ENCODE results near the gene SPINK6. TPM values are rescaled to one million over a fixed set of nuclear protein-coding genes. Genes with fewer than 3 reads are reported as not detected.

SPINK6 gene
- total RNA-seq, 4 donors from 2014 or later, result not detected

DNA sequence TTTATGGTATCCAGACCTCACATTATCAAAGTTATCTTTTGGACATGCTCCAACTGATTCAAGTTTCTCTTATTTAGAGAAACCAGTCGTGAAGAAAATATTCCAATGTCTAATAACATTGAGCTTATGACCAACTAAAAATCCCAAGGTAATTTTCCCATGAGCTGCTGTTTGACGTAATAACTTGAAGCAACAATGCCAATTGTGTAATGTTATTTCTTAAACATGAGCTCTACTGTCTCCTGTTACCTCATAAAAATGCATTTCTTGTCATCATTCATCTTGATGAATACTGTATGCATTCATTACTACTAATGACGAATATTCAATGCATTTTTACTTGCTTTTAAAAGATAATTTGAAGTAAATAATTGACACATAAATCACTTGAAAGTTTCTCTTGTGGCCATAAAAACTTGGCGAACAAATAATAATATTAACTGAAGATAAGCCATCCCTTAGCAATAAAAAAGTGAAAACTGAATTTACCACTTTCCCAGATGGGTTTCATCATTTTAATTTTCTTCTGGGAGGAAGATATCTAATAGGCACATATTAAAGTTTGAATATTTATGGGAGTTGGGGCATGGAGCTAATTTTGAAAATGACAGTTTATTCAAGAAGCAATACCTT, 35.1 kb downstream of the SPINK6 start:
- H3K27ac ChIP-seq, result no peak overlapping the region
- H3K4me1 ChIP-seq, result no peaks in the 10 kb centered on the region
- H3K36me3 ChIP-seq, result no peaks in the 10 kb centered on the region
- intact Hi-C loops (cut with DNase I; ENCODE audit: low total_unique reads) (no loop called here), in situ Hi-C loops (cut with MboI; ENCODE audit: low sequenced_read_pairs in 4 of 4) (no loop called here)
- no peak for ATAC-seq
- DNase-seq, result no peak
- no peaks in the 10 kb centered on the region for H3K27me3 ChIP-seq
- TF ChIP-seq, protein P1, sequence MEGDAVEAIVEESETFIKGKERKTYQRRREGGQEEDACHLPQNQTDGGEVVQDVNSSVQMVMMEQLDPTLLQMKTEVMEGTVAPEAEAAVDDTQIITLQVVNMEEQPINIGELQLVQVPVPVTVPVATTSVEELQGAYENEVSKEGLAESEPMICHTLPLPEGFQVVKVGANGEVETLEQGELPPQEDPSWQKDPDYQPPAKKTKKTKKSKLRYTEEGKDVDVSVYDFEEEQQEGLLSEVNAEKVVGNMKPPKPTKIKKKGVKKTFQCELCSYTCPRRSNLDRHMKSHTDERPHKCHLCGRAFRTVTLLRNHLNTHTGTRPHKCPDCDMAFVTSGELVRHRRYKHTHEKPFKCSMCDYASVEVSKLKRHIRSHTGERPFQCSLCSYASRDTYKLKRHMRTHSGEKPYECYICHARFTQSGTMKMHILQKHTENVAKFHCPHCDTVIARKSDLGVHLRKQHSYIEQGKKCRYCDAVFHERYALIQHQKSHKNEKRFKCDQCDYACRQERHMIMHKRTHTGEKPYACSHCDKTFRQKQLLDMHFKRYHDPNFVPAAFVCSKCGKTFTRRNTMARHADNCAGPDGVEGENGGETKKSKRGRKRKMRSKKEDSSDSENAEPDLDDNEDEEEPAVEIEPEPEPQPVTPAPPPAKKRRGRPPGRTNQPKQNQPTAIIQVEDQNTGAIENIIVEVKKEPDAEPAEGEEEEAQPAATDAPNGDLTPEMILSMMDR (IDR thresholded peaks at IDR 0.05 in 4 of 5, conservative IDR thresholded peaks at IDR 0.05 in 1 of 5), result no peak
- no peak for TF ChIP-seq POLR2A (IDR thresholded peaks at IDR 0.05)
- H3K9me3 ChIP-seq, result no peaks in the 10 kb centered on the region
- no peak overlapping the region for H3K4me3 ChIP-seq

- TF ChIP-seq POLR2A (IDR thresholded peaks at IDR 0.05), result no peak
- TF ChIP-seq, protein P1 (IDR thresholded peaks at IDR 0.05 in 4 of 5, conservative IDR thresholded peaks at IDR 0.05 in 1 of 5), result no peak
- DNase-seq (no peak), ATAC-seq (no peak)
- H3K9me3 ChIP-seq, result no peaks in the 10 kb centered on the region
- no peak within 1 kb of the TSS for H3K27ac ChIP-seq
- no peak within 1 kb of the TSS for H3K4me3 ChIP-seq
- H3K36me3 ChIP-seq, result no peaks in the 10 kb centered on the region
- intact Hi-C loops (cut with DNase I; ENCODE audit: low total_unique reads) (no loop called here), in situ Hi-C loops (cut with MboI; ENCODE audit: low sequenced_read_pairs in 4 of 4) (no loop called here)
- H3K4me1 ChIP-seq, result no peaks in the 10 kb centered on the region
- H3K27me3 ChIP-seq, result no peaks in the 10 kb centered on the region
Measured at GRCh38 chr5:148238418-148238794, 35.6 kb downstream of the SPINK6 start, which contains the start of gene MARCOL. Gene MARCOL, plus strand, starts transcription at chr5:148238525. Its CDS starts 73 bp downstream, at chr5:148238598.

DNA sequence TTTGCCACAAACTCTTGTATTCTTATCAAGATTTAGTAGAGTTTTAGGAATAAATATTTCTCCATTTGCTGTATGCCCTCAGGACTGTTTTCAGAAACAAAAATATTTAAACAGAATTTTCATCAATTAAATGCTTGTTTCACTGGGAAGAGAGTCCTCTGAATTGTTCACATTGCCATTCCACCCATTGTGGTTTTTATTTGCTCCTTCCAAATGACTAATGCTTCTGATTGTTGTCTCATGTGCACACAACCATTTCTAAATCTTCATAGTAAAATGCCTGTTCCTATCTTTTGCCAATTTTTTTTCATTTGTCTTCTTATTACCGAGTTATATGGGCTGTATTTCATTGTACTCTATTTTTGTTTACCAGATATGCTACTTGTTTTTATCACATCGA, 46.1 kb downstream of the SPINK6 start:
- ATAC-seq (no peak), DNase-seq (no peak)
- in situ Hi-C loops (cut with MboI; ENCODE audit: low sequenced_read_pairs in 4 of 4) (no loop called here), intact Hi-C loops (cut with DNase I; ENCODE audit: low total_unique reads) (no loop called here)
- H3K4me3 ChIP-seq, result no peak overlapping the region
- no peaks in the 10 kb centered on the region for H3K36me3 ChIP-seq
- H3K9me3 ChIP-seq, result no peaks in the 10 kb centered on the region
- H3K4me1 ChIP-seq, result no peaks in the 10 kb centered on the region
- no peak overlapping the region for H3K27ac ChIP-seq
- no peaks in the 10 kb centered on the region for H3K27me3 ChIP-seq
- TF ChIP-seq, protein P1 (IDR thresholded peaks at IDR 0.05 in 4 of 5, conservative IDR thresholded peaks at IDR 0.05 in 1 of 5), result no peak
- TF ChIP-seq POLR2A (IDR thresholded peaks at IDR 0.05), result no peak

- no peak for DNase-seq
- Histone ChIP-seq H3K4me1 (no peaks in the 10 kb centered on the region), H3K27ac (no peak overlapping the region), H3K4me3 (no peak overlapping the region), H3K27me3 (no peaks in the 10 kb centered on the region), H3K36me3 (no peaks in the 10 kb centered on the region), H3K9me3 (peaks cover 0 to 6% (median 6%) of the 10 kb centered on the region in 3 donors)
- no peak for TF ChIP-seq POLR2A (IDR thresholded peaks at IDR 0.05)
- TF ChIP-seq, protein P1 (IDR thresholded peaks at IDR 0.05 in 4 of 5, conservative IDR thresholded peaks at IDR 0.05 in 1 of 5), result no peak
- in situ Hi-C loops (cut with MboI; ENCODE audit: low sequenced_read_pairs in 4 of 4), result no loop called here
- no peak for ATAC-seq
- intact Hi-C loops (cut with DNase I; ENCODE audit: low total_unique reads), result no loop called here
Measured at GRCh38 chr5:148255456-148255855, 52.6 kb downstream of the SPINK6 start.

GRCh38 chr5:148259288-148259687, 56.4 kb downstream of the SPINK6 start:
- no peaks in the 10 kb centered on the region for H3K27me3 ChIP-seq
- in situ Hi-C loops (cut with MboI; ENCODE audit: low sequenced_read_pairs in 4 of 4), result no loop called here
- DNase-seq, result no peak
- no peaks in the 10 kb centered on the region for H3K4me1 ChIP-seq
- intact Hi-C loops (cut with DNase I; ENCODE audit: low total_unique reads), result no loop called here
- H3K27ac ChIP-seq, result no peak overlapping the region
- ATAC-seq, result no peak
- no peak overlapping the region for H3K4me3 ChIP-seq
- H3K9me3 ChIP-seq, result peaks cover 0 to 6% (median 6%) of the 10 kb centered on the region in 3 donors
- TF ChIP-seq POLR2A (IDR thresholded peaks at IDR 0.05), result no peak
- TF ChIP-seq, protein P1 (IDR thresholded peaks at IDR 0.05 in 4 of 5, conservative IDR thresholded peaks at IDR 0.05 in 1 of 5), result no peak
- H3K36me3 ChIP-seq, result no peaks in the 10 kb centered on the region

Measured in gastrocnemius medialis (tissue), 4 donors.